ENCODE data around the gene PHYKPL.

- no peak for TF ChIP-seq CTCF (IDR thresholded peaks at IDR 0.05)
- no peak for TF ChIP-seq POLR2A (IDR thresholded peaks at IDR 0.05)
- TF ChIP-seq EP300 (IDR thresholded peaks at IDR 0.05) = no peak
Observed at GRCh38 chr5:178257650-178258049, 25.0 kb upstream of the PHYKPL start.
